LNCAP (cell line): ENCODE results near the gene VAV1.

Source experiments
- CTCF ChIP-seq: fragments of 450-650 bp; IDR thresholded peaks from 2 replicates; pipeline ENCODE4 v1.5.1; 2017; ENCODE audit warnings: mild to moderate bottlenecking

Gene VAV1

DNA sequence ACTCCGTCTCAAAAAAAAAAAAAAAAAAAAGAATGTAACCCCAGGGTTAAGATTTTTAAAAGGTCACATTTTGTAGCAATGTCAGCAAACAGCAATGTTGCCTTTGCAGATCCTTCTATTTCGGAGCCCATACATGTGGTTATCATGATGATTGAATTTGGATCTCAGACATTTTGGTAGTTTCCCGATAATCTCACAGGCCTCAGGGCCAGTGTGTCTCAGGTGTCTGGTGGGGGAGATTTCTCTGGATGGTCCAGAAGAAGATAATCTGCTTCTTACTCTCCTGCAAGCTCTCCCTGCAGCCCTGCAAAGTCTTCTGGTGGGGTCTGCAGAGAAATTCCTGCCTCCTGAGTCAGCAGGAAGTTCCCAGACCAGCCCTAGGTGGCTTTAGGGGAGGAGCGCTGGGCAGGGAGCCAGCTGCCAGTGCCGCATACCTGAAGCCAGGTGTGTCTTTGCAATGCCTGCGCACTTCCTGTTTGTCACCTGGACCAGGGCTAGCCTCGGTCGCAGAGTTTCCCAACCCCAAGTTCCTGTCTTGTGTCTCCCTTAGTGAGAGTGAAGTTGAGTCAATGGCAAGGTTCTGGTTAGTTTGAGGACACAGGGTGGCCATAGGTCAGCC lies 6.7 kb upstream of the VAV1 start:
- TF ChIP-seq CTCF: no peak

GRCh38 chr19:6766357-6767080 lies 6.0 kb upstream of the VAV1 start:
- TF ChIP-seq CTCF: no peak

DNA sequence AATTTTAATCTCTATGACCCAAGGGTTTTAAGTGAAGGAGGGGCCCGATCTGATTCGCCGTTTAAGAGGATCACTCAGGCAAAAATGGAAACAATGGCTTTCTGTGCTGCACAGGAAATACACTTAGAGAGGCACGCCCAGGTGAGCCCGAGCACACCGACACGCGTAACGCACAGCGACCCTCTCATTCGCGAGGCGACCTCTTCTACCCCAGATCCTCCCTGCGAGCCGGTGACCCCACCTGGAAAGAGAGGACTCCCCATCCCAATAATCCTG lies 5.5 kb upstream of the VAV1 start:
- no peak for TF ChIP-seq CTCF

GRCh38 chr19:6767357-6768235 lies 4.9 kb upstream of the VAV1 start, which contains the start of gene SH2D3A:
SH2D3A (minus strand) TSS chr19:6767435; CDS start chr19:6763748, 3,687 bp downstream.
- no peak for TF ChIP-seq CTCF

DNA sequence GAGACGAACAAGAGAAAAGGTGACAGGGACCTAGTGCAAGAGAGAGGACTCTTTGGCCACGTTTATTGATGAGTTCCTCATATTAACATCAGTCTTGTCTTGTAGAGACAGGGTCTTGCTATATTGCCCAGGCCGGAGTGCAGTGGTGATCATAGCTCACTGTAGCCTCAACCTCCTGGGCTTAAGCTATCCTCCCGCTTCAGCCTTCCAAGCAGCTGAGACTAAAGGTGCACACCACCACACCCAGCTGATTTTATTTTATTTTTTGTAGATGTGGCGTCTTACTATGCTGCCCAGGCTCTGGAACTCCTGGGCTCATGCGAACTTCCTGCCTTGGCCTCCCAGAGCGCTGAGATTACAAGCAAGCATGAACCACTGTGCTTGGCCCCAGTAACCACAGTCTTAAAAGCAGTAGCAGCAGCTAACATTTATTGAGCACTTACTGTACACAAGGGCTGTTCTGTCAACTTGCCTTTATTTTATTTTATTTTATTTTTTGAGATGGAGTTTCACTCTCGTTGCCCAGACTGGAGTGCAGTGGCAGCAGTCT lies 4.2 kb upstream of the VAV1 start:
- no peak for TF ChIP-seq CTCF

DNA sequence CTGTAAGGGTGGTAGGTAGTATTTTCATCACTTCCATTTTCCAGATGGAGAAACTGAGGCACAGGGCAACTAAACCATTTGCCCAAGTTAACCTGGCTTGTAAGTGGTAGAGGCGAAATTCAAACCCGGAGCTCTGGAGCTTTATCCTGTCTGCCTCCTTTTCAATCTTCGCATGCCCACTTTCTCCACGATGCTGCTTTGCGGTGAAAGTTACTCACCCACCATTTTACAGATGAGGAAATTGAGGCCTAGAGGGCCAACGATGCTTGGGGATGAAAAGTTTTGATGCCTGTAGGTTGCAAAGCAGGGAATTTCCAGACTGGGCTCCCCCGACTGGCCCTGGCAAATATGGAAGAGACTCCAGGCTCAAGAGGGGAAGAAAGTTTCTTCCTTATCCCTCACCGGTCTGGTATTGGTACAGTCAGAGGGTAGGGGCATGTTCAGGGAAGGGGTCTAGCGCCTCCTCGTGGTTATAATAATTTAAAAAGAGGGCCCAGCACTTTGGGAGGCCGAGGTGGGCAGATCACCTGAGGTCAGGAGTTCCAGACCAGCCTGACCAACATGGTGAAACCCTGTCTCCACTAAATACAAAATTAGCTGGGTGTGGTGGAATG lies 3.4 kb upstream of the VAV1 start:
- no peak; the same call in 1 of the 2 replicates for TF ChIP-seq CTCF

- no peak for TF ChIP-seq CTCF
Measured at GRCh38 chr19:6772866-6773322, 386 bp downstream of the VAV1 start.
